ENCODE results near the gene FOXC2. TPM values are rescaled to one million over a fixed set of nuclear protein-coding genes. Genes with fewer than 3 reads are reported as not detected.

Gene FOXC2
- total RNA-seq, 2 donors from 2014 or later: 0.66 to 0.78 TPM

DNA sequence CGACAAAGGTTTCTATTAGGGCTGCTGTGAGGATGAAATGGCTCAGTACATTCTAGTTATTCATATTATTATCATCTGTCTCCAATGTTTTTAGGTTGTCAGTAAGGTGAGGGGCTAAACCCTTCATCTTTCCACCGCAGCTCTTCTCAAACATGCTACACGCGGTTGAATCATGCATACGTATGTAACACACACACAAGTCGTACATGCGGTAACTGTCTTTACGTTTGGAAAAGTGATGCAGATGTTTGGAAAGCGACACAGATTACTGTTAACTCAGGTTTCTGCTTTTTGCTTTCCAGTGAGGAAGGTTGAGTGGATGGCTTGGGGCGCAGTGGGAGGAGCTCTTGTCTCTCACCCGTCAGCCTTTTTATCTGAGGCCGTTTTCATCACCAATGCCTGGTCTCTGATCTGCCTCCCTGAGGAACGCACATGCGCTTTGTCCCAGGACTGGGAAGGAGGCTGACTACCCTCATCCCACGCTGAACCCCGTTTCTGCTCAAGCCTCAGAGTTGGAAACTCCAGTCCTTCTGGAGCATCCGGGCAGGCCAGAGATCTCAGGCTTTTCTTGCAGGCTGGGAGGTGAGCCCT is 8.6 kb downstream of the FOXC2 start:
- TF ChIP-seq POLR2A (IDR thresholded peaks at IDR 0.05): no peak
- 38 to 43% methylated on average over 16 to 17 of the region's 17 CpGs for WGBS, 2 donors
- intact Hi-C loops (cut with DNase I): no loop called here
- DNase-seq (no peak), ATAC-seq (no peak)
- H3K9me3 ChIP-seq: no peaks in the 10 kb centered on the region
- H3K36me3 ChIP-seq (replicated peaks in 1 of 2; ENCODE audit: insufficient read depth in 1 of 2, low read depth in 2 of 2): no peaks in the 10 kb centered on the region
- peaks cover 0 to 56% of the 10 kb centered on the region in 2 donors for H3K27me3 ChIP-seq
- no peak overlapping the region for H3K27ac ChIP-seq
- H3K4me1 ChIP-seq: peaks cover 24% of the 10 kb centered on the region
- H3K4me3 ChIP-seq: no peak overlapping the region

GRCh38 chr16:86575754-86576557 is 9.3 kb downstream of the FOXC2 start:
- H3K27ac ChIP-seq: no peak overlapping the region
- intact Hi-C loops (cut with DNase I): no loop called here
- peak overlapping the region in 1 of 2 donors; percentile 12 for H3K4me3 ChIP-seq
- WGBS, 2 donors: 1% methylated on average over 37 to 54 of the region's 54 CpGs
- peaks cover 0 to 53% of the 10 kb centered on the region in 2 donors for H3K27me3 ChIP-seq
- H3K9me3 ChIP-seq: no peaks in the 10 kb centered on the region
- TF ChIP-seq, protein P1, sequence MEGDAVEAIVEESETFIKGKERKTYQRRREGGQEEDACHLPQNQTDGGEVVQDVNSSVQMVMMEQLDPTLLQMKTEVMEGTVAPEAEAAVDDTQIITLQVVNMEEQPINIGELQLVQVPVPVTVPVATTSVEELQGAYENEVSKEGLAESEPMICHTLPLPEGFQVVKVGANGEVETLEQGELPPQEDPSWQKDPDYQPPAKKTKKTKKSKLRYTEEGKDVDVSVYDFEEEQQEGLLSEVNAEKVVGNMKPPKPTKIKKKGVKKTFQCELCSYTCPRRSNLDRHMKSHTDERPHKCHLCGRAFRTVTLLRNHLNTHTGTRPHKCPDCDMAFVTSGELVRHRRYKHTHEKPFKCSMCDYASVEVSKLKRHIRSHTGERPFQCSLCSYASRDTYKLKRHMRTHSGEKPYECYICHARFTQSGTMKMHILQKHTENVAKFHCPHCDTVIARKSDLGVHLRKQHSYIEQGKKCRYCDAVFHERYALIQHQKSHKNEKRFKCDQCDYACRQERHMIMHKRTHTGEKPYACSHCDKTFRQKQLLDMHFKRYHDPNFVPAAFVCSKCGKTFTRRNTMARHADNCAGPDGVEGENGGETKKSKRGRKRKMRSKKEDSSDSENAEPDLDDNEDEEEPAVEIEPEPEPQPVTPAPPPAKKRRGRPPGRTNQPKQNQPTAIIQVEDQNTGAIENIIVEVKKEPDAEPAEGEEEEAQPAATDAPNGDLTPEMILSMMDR (IDR thresholded peaks at IDR 0.05): peak in 6 of 7 experiments; percentile 10 to 38 (median 31)
- no peak for TF ChIP-seq POLR2A (IDR thresholded peaks at IDR 0.05)
- ATAC-seq (peak; percentile 62), DNase-seq (peak; percentile 46 to 78 (median 67))
- H3K4me1 ChIP-seq: peaks cover 24% of the 10 kb centered on the region
- H3K36me3 ChIP-seq (replicated peaks in 1 of 2; ENCODE audit: insufficient read depth in 1 of 2, low read depth in 2 of 2): no peaks in the 10 kb centered on the region

DNA sequence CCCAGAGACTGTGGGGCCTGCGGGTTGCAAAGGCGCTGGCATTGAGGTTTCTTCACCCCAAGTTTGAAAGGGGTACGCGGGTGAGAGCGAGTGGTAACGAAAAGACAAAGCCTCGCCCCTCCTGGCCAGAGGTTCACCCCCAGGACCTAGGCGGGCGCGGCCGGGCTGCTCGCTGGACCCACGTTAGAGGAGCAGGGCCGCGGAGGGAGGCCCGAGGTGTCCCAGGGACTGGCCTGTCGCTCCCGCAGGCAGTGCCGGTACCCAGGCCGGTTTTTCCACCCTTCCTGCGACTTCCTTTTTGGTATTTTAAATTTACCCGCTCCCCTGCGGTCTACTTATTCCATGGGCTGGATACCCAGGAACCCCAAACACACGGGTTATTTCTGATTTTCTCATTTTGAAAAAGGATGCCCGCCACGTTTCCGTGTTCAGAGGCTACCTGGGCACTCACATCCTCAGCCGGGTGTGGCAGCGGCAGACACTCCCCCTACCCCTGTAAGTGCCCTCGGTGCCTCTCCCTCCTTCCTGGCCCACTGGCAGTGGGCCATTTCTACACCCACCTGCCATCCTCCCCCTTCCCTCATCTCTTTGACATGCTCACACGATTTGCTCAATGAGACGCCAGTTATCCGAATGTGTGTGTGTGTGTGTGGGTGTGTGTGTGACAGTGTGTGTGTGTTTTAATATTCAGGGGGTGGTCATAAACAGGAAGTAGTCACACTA is 10.1 kb downstream of the FOXC2 start:
- peaks cover 0 to 45% of the 10 kb centered on the region in 2 donors for H3K27me3 ChIP-seq
- ATAC-seq (no peak), DNase-seq (no peak)
- no peak overlapping the region for H3K27ac ChIP-seq
- peaks cover 24% of the 10 kb centered on the region for H3K4me1 ChIP-seq
- intact Hi-C loops (cut with DNase I): no loop called here
- H3K4me3 ChIP-seq: no peak overlapping the region
- TF ChIP-seq, protein P1 (IDR thresholded peaks at IDR 0.05): no peak
- no peak for TF ChIP-seq POLR2A (IDR thresholded peaks at IDR 0.05)
- WGBS, 2 donors: 7 to 22% methylated on average over 20 to 33 of the region's 33 CpGs
- no peaks in the 10 kb centered on the region for H3K36me3 ChIP-seq (replicated peaks in 1 of 2; ENCODE audit: insufficient read depth in 1 of 2, low read depth in 2 of 2)
- no peaks in the 10 kb centered on the region for H3K9me3 ChIP-seq

GRCh38 chr16:86577314-86577971 is 10.8 kb downstream of the FOXC2 start:
- H3K36me3 ChIP-seq (replicated peaks in 1 of 2; ENCODE audit: insufficient read depth in 1 of 2, low read depth in 2 of 2): no peaks in the 10 kb centered on the region
- peaks cover 0 to 40% of the 10 kb centered on the region in 2 donors for H3K27me3 ChIP-seq
- DNase-seq (no peak), ATAC-seq (no peak)
- H3K27ac ChIP-seq: no peak overlapping the region
- H3K4me3 ChIP-seq: no peak overlapping the region
- intact Hi-C loops (cut with DNase I): no loop called here
- whole genome bisulfite sequencing, 2 donors: 25 to 39% methylated on average over 12 of the region's 12 CpGs
- H3K9me3 ChIP-seq: no peaks in the 10 kb centered on the region
- H3K4me1 ChIP-seq: peaks cover 24% of the 10 kb centered on the region
- TF ChIP-seq, protein P1 (IDR thresholded peaks at IDR 0.05): no peak
- TF ChIP-seq POLR2A (IDR thresholded peaks at IDR 0.05): no peak

Measured in body of pancreas (tissue), 4 donors.